Epithelial cell of prostate (primary cell): ENCODE data around the gene ISM2.

Experiments
- DNase-seq: peaks from one replicate; pipeline ENCODE4 v3.0.0-alpha.2; 2011; ENCODE audit warnings: low read depth, low spot score
- H3K27ac ChIP-seq: fragments of 450-650 bp; 2 replicates; pipeline ENCODE4 v1.5.1; 2017; ENCODE audit warnings: mild to moderate bottlenecking

ISM2 gene

DNA sequence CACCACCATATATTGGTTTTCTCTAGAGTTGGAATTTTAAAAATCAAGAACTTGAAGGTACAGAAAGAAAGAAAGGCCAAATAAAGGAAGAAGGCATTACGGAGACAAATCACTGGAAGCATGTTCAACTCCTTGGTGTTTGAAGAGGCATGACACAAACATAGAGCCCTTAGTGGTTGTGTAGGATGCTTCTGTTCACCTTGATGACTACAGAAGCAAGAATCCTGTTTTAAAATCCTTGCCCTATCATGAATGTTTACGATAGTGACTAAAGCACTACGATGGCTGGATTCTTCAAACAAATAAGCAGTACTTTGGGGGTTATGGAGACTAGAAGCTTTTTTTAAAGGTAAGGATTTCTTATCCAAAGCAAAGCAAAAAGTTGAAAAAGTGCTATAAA, 10.3 kb upstream of the ISM2 start:
- no peak for DNase-seq
- H3K27ac ChIP-seq: peak overlapping the region; percentile 46

DNA sequence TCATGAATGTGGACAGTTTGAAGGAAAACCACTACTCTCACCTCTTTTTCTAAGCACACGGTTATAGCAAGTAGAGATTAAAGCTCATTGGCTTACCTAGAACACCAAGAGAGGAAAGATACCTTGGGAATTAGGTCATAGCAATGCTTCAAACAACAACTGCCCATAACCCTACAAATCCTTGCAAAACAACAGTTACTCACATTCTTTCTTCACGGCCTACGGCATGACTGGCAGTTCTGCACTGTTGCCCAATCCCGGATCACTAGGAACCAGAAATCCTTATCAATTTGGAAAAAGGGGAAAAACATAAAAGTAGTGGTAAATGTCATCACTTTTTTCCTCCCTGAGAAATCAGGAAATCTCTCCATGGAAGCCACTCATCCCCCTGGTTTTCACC, 9.6 kb upstream of the ISM2 start:
- peak overlapping the region; percentile 46 for H3K27ac ChIP-seq
- DNase-seq: peak; percentile 27

DNA sequence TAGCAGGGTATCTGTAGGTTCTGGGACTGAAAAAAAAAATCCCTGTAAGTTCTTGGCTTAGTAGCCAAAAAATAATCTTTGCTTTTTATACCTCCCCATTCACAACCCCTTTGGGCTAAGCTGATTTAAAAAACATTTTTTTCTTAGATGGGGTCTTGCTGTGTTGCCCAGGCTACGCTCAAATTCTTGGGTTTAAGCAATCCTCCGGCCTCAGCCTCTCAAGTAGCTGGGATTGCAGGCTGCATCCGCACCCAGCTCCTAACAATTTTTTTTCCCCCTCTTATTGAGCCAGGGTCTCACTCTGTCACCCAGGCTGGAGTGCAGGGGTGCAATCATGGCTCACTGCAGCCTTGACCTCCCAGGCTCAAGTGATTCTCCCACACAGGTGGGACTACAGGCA, 9.1 kb upstream of the ISM2 start:
- no peak for DNase-seq
- H3K27ac ChIP-seq: peak overlapping the region; percentile 46

DNA sequence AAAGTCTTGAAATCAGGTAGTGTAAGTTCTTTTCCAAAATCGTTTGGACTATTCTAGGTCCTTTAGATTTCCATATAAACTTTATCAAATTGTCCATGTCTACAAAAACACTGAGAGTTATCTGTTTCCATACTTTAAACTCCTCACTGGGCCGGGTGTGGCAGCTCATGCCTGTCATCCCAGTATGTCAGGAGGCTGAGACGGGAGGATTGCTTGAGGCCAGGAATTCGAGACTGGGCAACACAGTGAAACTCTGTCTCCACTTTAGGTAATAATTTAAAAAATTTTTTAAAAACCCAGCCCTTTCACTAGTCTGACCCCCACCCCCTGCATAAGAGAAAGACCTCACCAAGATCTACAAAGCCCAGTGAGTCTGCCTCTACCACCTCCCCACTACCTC, 6.4 kb upstream of the ISM2 start:
- no peak overlapping the region for H3K27ac ChIP-seq
- DNase-seq: no peak

DNA sequence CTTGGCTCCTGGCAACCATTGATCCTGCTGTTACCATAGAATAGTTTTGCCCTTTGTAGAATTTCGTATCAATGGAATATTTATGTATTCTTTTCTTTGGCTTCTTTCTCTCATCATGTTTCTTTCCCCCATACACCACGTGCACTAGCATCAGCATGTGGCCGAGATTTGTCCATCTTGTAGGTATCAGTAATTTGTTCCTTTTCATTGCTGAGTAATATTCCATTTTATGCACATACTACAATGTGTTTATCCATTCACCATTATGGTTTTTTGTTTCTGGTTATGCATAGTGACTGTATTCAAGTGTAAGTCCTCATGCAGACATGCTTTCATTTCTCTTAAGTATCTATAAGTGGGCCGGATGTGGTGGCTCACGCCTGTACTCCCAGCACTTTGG, 4.5 kb upstream of the ISM2 start:
- no peak for DNase-seq

DNA sequence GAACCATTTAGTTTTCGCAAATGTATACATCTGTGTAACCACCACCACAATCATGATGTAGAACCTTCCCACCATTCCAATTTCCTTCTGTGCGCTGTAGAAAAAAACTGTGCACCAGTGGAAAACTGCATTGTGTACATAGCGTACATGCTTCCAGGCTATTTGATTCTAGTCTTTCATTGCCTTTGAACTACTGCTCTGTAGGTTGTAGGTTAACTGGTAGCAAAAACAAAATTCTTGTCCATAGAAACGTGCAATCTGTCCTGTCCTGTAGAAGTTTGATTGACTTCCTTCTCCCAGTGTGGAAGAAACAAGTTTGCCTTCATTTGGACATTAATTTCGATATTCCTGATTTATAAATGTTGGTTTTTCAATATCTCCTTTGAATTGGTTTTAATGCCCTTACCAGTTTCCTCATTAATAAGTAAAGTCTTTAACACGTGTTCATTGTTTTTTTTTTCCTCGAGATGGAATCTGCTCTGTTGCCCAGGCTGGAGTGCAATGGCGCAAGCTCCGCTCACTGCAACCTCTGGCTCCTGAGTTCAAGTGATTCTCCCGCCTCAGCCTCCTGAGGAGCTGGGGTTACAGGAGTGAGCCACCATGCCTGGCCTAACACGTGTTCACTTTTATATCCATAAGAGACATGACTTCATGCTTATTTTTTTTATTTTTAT, 3.6 kb upstream of the ISM2 start:
- H3K27ac ChIP-seq: no peak overlapping the region
- DNase-seq: no peak

More for the DNA sequence above, 4.5 kb upstream of the ISM2 start:
- no peak overlapping the region for H3K27ac ChIP-seq

DNA sequence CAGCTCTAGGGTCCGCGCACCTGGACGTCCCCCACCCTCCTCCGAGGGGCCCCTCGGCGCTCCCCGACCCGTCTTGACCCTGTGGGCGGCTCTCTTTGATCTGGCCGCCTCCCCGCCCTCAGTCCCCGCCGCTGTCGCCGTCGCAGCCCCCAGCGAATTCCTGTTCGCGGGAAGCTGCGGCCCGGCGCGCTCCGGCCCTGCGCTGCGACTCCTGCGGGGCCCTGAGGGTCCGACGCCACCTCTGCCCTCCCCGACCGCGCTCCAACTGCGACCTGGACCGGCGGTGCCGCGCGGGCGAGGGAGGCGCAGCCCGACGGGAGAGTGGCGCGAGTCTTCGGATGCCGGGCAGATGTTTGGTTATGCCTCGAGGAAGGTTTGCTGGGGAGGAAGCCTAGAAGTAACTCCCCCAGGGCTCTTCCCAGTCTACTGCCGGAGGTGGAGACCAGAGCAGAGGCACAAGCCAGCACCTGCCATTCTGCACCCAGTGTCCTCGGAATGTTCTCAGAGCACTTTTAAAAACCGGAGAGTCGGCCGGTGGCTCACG, 440 bp upstream of the ISM2 start:
- no peak for DNase-seq
- no peak overlapping the region for H3K27ac ChIP-seq

DNA sequence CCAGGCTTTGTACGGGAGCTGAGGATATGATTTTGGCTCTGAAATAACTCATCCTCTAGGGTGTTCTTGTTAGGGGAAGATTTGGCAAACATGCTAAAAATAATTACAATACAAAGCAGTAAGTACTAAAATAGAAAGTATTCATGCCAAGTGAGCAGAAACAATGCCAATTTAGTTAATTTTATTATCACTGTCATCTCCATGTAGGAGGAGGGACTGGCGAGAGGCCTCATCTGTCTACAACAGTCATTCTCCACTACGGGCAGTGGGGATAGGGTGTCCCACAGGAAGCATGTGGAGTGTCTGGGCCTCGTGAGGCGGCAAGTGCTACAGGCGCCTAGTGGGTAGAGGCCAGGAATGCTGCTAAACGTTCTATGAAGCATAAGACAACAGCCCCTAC, 3.3 kb downstream of the ISM2 start:
- H3K27ac ChIP-seq: no peak overlapping the region
- DNase-seq: no peak

DNA sequence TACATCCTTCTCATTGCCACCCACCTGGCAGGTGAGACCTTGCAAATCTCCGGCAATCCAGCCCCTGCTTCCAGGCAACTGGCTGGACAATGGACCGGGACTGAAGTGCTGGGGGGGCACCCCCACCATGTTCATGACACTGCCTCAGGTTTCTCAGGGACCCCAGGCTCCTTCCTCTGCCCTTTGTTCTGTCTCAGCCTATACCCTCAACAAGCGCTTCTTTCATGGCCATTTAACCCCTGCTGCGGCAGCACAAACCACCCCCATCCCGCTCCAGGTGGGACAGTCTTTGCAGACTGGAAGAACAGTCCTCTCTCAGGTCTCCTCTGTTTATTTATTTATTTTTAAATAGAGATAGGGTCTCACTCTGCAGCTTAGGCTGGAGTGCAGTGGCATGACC, 7.6 kb downstream of the ISM2 start:
- no peak overlapping the region for H3K27ac ChIP-seq
- no peak for DNase-seq

DNA sequence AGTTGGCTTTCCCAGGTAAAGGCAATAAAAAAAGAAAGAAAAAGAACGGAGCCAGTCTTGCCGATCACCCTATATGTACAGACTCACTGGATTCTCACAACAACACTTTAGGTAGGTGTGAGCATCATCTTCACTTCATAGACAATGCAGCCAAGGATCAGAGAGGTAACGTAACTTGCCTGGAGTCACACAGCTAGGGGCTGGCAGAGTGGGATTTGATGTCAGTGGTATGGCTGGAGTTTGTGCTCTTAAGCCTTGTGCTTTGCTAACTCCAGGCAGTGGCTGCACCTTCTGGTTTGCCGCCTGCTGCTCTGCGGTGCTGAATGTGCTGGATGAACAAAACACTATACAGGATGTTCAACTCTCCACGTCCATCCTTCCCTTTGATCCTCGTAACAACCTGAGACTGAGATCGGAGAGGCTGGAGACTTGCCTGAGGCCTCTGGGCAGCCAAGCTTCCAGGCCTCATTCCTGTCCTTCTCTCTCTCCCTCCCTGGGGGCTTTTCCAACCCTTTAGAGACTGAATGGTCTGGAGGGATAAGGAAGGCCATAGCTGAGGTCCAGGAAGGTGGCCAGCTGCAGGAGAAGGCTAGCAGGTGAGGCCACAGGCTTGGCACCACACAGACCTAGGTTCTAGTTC, 8.1 kb downstream of the ISM2 start:
- no peak for DNase-seq
- H3K27ac ChIP-seq: no peak overlapping the region

DNA sequence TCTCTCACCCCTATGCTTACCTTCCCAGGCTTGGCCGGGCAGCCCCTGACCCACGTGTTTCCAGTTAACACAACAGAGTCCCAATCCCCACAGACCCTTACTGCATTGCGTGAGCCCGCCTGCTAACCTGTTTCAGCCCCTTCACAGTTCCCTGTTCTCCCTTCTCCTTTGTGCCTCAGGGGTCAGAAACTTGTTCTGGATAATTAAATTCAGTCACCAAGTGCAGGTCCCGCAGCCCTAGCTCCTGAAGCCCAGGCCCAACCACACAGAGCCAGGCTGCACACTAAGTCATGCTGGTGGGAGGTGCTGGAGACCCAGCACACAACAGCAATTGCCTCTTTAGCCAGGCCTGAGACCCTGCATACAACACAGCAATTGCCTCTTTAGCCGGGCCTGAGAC, 9.6 kb downstream of the ISM2 start:
- no peak for DNase-seq
- no peak overlapping the region for H3K27ac ChIP-seq

DNA sequence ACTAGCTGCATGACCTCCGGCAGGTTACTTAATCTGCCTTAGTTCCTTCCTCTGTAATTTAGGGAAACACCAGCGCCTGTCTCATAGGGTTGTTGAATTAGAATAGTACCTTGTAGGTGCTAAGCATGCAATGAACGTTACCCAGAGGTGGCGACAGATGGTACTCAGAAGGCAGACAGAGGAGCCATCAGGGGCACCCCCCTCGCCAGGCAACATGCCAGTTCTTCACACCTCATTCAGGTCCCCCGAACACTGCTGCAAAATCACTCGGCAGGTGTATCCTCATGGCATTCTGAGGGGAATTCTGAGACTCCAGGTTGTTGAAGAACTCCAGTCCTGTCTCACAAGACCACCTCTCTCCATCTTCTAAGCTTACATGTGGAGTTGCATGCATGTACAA, 10.1 kb downstream of the ISM2 start:
- H3K27ac ChIP-seq: no peak overlapping the region
- no peak for DNase-seq

DNA sequence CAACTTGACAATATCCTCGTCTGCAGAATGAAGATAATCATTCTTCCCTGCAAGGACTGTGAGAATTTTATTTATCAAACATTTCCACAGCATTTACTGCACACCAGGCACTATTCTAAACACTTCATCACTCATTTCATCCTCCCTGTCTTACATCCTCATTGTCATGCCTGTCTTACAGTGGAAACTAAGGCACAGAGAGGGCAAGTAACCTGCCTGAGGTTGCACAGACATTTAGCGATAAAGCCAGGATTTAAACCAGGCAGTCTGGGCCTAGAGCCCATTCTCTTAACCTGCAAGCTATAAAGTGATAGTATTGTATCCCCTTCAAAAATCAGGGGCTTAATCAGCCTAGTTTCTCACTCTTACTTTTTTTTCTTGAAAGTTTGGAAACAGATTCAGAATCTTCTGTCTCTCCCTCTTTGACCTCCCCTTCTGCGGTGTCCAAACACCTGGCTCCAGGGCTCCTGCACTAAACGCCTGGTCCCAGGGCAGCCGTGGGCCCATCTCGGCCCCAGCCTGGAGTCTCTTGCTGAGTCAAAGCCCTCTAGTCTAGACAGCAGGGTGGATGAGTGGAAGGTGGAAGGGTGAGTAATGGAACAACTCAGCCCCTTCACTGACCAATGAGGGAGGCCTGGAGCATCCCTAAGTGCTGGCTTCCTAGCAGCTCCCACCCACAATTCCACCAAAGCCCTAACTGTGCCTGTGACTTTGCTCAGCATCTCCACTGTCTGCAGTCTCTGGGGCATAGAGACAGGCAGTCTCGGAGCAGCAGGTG, 12.5 kb downstream of the ISM2 start:
- peak; percentile 46 for DNase-seq
- H3K27ac ChIP-seq: no peak overlapping the region

DNA sequence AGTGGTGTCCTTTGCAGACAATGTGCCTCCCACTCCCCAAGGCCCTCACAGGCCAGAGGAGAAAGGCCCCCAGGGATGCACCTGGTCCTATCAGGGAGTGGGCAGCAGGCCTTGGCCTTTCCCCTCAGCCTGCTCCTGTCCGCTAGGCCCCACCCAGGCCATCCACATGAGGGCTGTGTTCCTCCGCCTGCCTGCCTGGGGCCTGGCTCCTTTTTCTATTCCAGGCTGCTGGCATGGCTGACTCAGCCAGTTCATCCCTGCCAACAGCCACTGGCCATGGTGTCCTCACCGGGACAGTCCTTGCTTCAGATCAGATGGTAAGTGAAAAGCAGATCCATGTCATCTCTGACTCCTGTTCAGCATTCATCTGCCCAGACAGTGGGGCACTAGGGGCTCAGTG, 13.4 kb downstream of the ISM2 start:
- no peak for DNase-seq
- no peak overlapping the region for H3K27ac ChIP-seq

DNA sequence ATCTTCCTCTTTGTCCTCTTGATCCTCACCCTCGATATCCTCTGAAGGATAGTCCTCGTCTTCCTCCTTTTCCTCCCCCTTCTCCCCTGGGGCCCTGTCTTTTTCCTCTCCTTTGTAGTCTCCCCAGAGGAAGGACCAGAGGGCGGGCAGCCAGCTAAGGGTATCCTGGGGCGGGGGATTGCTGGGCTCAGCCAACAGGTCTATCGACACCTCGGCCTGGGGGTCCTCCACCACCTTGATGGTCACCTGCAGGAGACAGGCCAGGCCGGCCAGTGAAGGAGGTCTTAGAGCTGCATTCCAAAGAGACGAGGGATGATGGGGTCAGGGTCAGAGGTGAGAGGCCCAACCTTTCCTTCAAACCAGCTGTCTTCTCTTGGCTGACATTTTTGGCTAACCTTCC, 16.2 kb downstream of the ISM2 start:
- DNase-seq: no peak
- no peak overlapping the region for H3K27ac ChIP-seq

DNA sequence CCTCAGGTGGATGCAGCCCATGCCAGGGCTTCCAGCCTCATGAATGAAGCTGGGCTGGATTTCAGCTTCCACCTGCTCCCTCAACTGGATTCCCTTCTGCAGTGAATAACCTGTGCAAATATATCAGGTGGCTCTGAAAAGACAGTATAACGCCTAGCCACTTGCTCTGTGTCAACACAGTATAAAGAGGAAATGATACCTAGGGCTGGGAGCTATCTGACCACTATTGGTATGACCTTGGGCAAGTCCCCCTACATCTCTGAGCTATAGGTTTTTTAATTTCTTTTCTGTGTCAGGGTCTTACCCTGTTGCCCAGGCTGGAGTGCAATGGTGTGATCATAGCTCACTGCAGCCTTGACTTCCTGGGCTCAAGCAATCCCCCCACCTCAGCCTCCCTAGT, 19.8 kb downstream of the ISM2 start:
- no peak for DNase-seq
- H3K27ac ChIP-seq: no peak overlapping the region

DNA sequence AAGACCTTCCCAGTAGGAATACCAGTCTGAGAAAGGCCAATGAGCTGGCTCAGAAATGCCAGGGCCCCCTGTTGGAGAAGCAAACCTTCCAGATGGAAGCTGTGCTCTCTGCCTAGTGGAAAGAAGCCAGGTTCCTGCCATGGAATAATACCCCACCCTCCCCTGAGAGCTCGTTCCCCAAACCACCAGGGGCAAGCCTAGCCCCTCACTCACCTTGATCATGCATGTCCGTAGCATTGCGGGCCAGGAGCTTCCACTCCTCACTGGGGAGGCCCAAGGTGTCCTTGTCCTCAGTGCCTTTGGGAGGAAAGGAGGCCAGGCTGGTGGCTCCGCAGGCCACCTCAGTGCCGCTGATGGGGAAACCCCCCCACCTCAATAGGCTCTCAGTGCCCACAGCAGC, 20.6 kb downstream of the ISM2 start:
- DNase-seq: no peak
- no peak overlapping the region for H3K27ac ChIP-seq

DNA sequence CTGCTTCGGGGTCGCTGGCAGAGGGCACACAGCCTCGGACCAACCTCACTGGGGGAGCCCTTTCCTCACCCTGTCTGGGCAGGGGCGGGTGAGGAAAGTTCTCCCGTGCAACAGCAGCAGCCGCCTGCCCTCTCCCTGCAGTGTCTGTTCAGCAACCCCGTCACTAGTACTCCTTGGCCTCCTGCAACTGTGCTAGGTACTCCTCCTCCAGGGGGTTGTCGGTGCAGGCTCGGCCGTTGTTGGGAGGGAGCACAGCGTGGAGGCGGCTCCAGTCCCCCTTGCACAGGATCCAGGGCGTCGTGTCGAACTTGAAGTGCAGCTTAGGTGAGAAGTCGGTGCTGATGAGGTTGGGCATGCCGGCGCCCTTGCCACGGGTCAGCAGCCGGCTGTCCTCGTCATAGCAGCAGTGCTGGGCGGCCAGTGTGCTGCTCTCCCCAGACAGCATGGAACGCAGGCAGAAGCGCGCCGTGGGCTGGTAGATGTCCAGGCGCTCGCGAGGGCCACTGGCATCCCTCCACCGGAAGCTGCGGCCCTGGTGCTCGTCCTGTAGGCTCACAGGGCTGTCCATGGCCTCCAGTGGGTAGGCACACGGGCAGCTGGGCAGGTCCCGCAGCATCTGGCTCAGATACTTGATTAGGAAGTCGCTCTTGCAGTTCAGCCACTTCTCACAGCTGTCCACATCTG, 23.0 kb downstream of the ISM2 start:
- H3K27ac ChIP-seq: no peak overlapping the region
- DNase-seq: no peak

DNA sequence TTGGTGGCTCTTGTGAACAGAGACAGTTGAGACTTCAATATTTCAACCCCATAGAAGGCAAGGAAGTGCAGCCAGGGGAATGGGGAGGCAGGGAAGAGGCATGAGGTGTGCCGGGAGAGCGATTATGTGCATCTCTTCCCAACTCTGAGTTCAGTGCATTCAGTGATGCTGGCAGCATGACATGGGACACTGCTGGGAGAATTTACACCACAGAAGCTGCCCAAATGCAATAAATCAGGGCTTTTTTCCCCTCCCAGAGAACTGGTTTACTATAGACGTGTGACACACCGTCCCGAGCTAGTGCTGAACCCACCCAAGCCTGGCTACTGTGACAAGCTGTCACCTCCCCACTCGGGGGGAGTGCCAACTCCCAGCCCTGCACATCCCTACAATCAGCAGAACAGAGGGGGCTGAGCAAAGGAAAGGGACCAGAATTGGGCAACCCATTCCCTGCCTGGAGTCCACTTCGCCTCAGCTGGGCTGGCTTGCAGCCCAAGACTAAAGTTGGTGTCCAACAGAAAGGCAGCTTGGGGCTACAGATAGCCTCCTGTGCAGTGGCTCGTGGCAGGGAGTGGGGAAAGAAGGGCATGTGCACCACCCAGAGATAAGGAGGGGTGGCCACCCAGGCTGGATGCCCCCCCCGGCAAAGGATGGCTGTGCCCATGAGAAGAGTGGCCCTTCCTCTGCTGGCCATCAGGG, 24.0 kb downstream of the ISM2 start:
- no peak for DNase-seq
- no peak overlapping the region for H3K27ac ChIP-seq

DNA sequence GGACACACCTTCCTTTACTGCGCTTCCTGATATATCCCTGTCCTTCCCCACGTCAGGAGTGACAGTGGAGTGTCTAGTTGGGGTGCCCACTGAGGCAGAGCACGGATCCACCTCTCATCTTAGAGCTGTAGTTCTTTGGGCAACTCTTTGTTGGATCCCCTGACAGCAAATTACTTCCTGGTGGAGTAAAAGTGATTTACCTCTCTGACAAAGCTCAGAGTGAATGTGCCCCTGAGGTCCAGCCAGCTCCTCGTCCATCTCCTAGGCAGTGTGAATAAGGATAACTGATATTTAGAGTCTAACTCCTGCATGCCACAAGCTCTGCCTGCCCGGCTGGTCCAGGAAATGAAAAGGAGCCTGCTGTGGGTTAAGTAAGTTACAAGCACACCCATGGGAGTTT, 24.7 kb downstream of the ISM2 start:
- H3K27ac ChIP-seq: no peak overlapping the region
- DNase-seq: no peak
